Immature natural killer cell (primary cell): Measurements from ENCODE around the gene MTRF1L. TPM values are rescaled to one million over a fixed set of nuclear protein-coding genes. Genes with fewer than 3 reads are reported as not detected.
"Not testable (repeated sequence)": the region's sequence is repeated elsewhere in the genome, so short reads cannot be mapped to it uniquely, and the experiment has no call there.

Experiments used
- DNase-seq, 3 donors: peaks; one replicate each; pipeline ENCODE4 v3.0.0; 2022; ENCODE audit warnings: mixed read lengths in 1 of 3
- H3K27ac Mint-ChIP-seq, 6 donors: one replicate each; pipeline ENCODE4 v1.8.0; 2020; ENCODE audit warnings: mixed read lengths in 6 of 6, mild to moderate bottlenecking in 5 of 6, inconsistent platforms in 4 of 6, moderate library complexity in 3 of 6
- H3K27me3 Mint-ChIP-seq, 3 donors: one replicate each; pipeline ENCODE4 v1.8.0; 2020 to 2021; ENCODE audit warnings: low read depth in 3 of 3, mild to moderate bottlenecking in 3 of 3, mixed read lengths in 3 of 3, moderate library complexity in 3 of 3, inconsistent platforms in 1 of 3
- H3K36me3 Mint-ChIP-seq, 3 donors: one replicate each; pipeline ENCODE4 v1.8.0; 2020; ENCODE audit warnings: mixed read lengths in 3 of 3, inconsistent platforms in 2 of 3, mild to moderate bottlenecking in 2 of 3
- H3K4me1 Mint-ChIP-seq, 2 donors: one replicate each; pipeline ENCODE4 v1.8.0; 2020; ENCODE audit warnings: inconsistent platforms in 2 of 2, mild to moderate bottlenecking in 2 of 2, mixed read lengths in 2 of 2, moderate library complexity in 1 of 2
- H3K4me3 Mint-ChIP-seq, 5 donors: one replicate each; pipeline ENCODE4 v1.8.0; 2020; ENCODE audit warnings: mild to moderate bottlenecking in 5 of 5, mixed read lengths in 5 of 5, inconsistent platforms in 3 of 5, moderate library complexity in 3 of 5
- H3K9me3 Mint-ChIP-seq, 6 donors: one replicate each; pipeline ENCODE4 v1.8.0; 2020; ENCODE audit warnings: mild to moderate bottlenecking in 6 of 6, mixed read lengths in 6 of 6, inconsistent platforms in 4 of 6, moderate library complexity in 3 of 6
- polyA plus RNA-seq, 3 donors: library from polyadenylated mRNA; unstranded; fragments of 300-500 nt; fragmentation: Illumina TruSeq; gene quantifications; one replicate each; pipeline ENCODE4 v1.2.3, GENCODE V29; 2021

MTRF1L gene
- polyA plus RNA-seq, 3 donors from 2014 or later, result 10.4 to 17.6 (median 16.4) TPM

DNA sequence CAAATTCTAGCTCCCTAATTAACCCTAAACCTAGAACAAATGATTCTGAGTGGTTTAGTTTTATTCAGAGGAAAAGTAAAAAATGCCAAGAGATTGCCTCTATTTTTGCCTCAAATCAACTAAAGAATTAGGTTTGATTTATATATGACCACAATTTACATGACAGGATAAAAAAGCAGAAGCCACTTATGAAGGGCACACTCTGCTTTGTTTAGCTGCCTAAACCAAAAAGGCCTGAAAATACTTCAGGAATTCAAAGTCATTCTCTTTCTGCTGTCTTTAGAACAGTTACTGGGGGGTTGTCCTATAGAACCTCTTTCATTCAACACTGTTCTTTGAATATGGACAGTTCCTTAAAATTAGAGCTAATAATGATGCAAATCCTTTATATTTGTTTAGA lies 25.0 kb downstream of the MTRF1L start:
- Mint-ChIP-seq H3K4me3 (no peak overlapping the region), H3K4me1 (peaks cover 36 to 66% of the 10 kb centered on the region in 2 donors), H3K27ac (no peak overlapping the region), H3K27me3 (no peaks in the 10 kb centered on the region), H3K9me3 (no peaks in the 10 kb centered on the region), H3K36me3 (peaks cover 12 to 15% (median 13%) of the 10 kb centered on the region in 3 donors)
- DNase-seq, result no peak

DNA sequence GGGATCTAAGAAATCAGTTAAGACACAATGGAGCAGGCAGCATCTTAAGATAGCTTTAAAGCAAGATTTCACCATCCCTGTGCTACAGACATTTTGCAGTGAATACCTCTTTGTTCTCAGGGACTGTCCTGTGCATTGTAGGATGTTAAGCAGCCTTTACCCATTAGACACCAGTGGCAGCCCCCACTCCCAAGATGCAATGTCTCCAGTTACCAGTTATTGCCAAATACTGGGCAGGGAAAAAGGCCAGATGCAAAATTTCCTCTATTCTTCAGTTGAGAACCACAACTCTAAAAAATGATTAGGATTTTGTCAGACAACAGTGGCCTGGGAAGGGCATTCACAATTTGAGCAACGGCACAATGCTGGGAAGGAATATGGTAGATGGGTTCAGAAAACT lies 25.8 kb downstream of the MTRF1L start:
- H3K36me3 Mint-ChIP-seq, result peaks cover 13 to 17% (median 15%) of the 10 kb centered on the region in 3 donors
- DNase-seq, result no peak
- no peaks in the 10 kb centered on the region for H3K27me3 Mint-ChIP-seq
- no peak overlapping the region for H3K27ac Mint-ChIP-seq
- no peaks in the 10 kb centered on the region for H3K9me3 Mint-ChIP-seq
- peaks cover 32 to 66% of the 10 kb centered on the region in 2 donors for H3K4me1 Mint-ChIP-seq
- H3K4me3 Mint-ChIP-seq, result no peak overlapping the region

DNA sequence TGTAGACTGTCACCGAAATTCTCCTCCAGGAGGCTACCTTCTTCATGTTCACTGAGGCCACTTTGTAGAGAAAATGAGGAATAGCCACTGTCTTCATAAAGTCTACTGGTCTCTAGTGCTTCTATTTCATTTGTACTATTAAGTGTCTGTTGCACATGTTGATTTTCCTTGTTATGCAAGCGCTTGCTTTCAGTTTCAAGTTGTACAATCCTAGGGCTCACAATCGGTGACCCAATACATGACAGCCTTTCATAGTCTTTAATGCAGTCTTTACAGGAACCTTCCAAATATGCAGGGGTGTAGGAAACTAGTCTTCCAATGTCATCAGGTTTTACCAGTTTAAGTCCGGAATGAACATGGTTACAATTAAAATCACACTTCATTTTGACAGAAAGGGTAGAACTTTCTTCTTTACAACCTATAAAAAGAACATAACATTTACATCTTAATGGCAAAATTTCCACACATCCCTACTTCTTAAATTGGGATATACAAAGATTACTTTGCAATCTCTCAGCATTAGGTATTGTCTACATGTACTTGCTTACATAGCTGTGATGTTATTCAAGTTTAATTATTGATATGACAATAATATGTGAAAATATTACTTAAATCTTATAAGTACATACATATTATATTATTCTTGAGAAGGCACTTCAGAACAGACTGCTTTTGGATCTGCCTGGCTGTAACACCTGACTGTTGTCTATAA lies 27.1 kb downstream of the MTRF1L start:
- Mint-ChIP-seq H3K36me3 (peaks cover 23 to 28% (median 28%) of the 10 kb centered on the region in 3 donors), H3K4me3 (peak overlapping the region; percentile 5 to 67 (median 11)), H3K4me1 (peaks cover 25 to 56% of the 10 kb centered on the region in 2 donors), H3K9me3 (no peaks in the 10 kb centered on the region), H3K27ac (peak overlapping the region; percentile 17 to 77 (median 58)), H3K27me3 (no peaks in the 10 kb centered on the region)
- DNase-seq, result peak in 2 of 3 donors; percentile 12 to 14

DNA sequence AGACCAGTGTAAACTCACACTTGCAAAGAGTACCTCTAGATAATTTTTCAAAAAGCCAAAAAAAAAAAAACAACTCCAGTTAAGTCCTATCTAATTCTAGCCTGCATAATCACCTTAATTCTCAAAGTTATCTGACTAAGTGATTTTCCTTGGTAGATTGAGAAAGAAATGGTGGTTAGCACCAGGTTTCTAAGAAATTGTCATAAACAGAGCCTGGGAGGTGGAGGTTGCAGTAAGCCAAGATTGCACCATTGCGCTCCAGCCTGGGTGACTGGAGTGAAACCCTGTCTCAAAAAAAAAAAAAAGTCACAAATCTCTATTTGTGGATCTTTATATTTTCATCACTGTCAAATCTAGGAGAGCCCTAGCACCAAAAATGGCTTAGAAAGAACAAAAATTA lies 28.6 kb downstream of the MTRF1L start:
- peaks cover 4 to 8% (median 5%) of the 10 kb centered on the region in 6 donors for H3K9me3 Mint-ChIP-seq
- peaks cover 36 to 42% (median 39%) of the 10 kb centered on the region in 3 donors for H3K36me3 Mint-ChIP-seq
- no peaks in the 10 kb centered on the region for H3K27me3 Mint-ChIP-seq
- no peak overlapping the region for H3K27ac Mint-ChIP-seq
- peak overlapping the region in 1 of 5 donors; percentile 18 for H3K4me3 Mint-ChIP-seq
- peaks cover 22 to 43% of the 10 kb centered on the region in 2 donors for H3K4me1 Mint-ChIP-seq
- no peak for DNase-seq

DNA sequence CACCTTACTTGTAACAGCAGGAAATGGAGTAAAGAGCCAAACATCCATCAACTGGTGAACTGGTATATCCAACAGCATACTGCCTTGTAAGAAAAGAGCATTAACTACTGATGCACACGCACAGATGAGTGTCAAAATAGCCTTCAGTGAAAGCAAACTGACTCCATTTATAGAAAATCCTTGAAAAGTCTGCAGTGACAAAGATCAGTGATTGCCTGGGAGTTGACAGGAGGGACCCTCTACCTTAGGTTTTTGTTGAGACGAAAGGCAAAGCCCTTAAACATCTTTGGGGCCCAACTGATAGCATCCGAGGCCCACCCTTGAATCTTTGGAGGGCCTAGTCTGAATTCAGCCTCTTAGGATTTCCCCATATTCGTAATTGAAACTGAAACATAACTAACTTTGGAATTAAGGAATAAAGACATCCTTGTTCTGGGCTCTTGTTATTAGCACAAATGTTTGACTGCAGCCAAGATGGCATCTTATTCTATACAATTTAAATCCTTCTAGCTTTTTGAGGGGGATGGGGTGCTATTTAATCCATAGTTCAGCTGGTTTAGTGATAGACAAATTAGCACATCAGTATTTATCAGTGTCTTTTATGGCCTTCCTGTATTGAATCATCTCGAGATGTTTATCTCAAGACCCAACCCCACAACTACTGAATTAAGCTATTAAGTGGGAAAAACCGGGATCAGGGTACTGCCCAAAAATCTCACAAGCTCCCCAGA lies 32.7 kb downstream of the MTRF1L start:
- DNase-seq, result no peak
- no peak overlapping the region for H3K4me3 Mint-ChIP-seq
- H3K27me3 Mint-ChIP-seq, result peaks cover 0 to 5% (median 0%) of the 10 kb centered on the region in 3 donors
- peaks cover 38 to 47% (median 47%) of the 10 kb centered on the region in 3 donors for H3K36me3 Mint-ChIP-seq
- H3K4me1 Mint-ChIP-seq, result peaks cover 8 to 20% of the 10 kb centered on the region in 2 donors
- H3K9me3 Mint-ChIP-seq, result peaks cover 11 to 33% (median 28%) of the 10 kb centered on the region in 6 donors
- H3K27ac Mint-ChIP-seq, result no peak overlapping the region

DNA sequence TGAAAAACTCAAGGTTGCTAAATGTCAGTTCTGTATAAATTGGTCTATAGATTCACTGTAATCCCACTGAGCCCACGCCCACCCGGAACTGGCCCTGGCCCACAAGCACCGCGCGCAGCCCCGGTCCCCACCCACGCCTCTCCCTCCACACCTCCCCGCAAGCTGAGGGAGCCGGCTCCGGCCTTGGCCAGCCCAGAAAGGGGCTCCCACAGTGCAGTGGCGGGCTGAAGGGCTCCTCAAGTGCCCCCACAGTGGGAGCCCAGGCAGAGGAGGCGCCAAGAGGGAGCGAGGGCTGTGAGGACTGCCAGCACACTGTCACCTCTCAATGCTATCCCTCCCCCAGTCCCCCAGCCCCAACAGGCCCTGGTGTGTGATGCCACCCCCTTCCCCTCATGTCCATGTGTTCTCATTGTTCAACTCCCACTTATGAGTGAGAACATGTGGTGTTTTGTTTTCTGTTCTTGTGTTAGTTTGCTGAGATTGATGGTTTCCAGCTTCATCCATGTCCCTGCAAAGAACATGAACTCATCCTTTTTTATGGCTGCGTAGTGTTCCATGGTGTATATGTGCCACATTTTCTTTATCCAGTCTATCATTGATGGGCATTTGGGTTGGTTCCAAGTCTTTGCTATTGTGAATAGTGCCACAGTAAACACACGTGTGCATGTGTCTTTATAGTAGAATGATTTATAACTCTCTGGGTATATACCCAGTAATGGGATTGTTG lies 36.2 kb downstream of the MTRF1L start:
- not testable (repeated sequence) for H3K27me3 Mint-ChIP-seq, H3K27ac Mint-ChIP-seq, H3K4me3 Mint-ChIP-seq, H3K4me1 Mint-ChIP-seq, DNase-seq
- H3K9me3 Mint-ChIP-seq, result peaks cover 15 to 33% (median 28%) of the 10 kb centered on the region in 6 donors
- H3K36me3 Mint-ChIP-seq, result peaks cover 27 to 33% (median 32%) of the 10 kb centered on the region in 3 donors

DNA sequence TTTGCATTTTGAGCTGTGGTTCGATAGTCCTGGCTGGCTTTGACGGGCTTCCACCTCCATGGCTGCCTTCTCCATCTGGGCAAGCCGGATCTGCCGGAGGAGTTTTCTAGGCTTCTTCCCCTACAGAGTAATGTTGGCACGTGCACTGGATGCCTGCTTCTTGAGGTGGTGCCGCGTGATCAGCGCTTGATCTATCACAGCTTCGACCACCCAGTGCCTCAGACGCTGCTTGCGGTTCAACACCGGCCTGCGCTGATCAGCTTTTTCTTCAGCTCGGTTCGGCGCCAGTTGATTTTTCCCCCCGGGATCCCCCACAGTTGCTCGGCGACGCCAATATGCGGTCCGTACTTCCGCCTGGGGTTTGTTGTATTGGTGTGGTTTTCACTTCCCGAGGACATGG lies 43.2 kb downstream of the MTRF1L start:
- Mint-ChIP-seq H3K27me3 (peaks cover 2 to 13% (median 5%) of the 10 kb centered on the region in 3 donors), H3K4me1 (no peaks in the 10 kb centered on the region), H3K27ac (no peak overlapping the region), H3K9me3 (peaks cover 0 to 3% (median 0%) of the 10 kb centered on the region in 6 donors), H3K4me3 (no peak overlapping the region), H3K36me3 (no peaks in the 10 kb centered on the region)
- no peak for DNase-seq

DNA sequence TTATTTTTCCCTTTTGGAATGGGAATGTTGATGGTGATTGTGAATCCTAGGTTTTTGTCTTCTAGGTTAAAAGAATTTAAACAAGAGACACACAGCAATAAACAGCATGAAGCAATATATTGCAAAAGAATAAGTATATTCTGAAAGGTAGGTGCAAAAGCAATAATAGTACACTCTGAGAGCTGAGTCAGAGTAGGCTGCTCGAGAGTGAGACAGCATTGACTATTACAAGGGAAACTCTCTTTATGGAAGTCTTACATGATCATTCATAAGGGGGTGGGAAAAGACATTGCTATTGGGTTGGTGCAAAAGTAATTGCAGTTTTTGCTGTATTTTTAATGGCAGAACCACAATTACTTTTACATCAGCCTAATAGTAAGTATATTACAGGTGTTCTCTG lies 44.7 kb downstream of the MTRF1L start:
- no peak for DNase-seq
- Mint-ChIP-seq H3K4me3 (no peak overlapping the region), H3K9me3 (no peaks in the 10 kb centered on the region), H3K36me3 (no peaks in the 10 kb centered on the region), H3K4me1 (no peaks in the 10 kb centered on the region), H3K27ac (no peak overlapping the region), H3K27me3 (peaks cover 0 to 11% (median 5%) of the 10 kb centered on the region in 3 donors)

DNA sequence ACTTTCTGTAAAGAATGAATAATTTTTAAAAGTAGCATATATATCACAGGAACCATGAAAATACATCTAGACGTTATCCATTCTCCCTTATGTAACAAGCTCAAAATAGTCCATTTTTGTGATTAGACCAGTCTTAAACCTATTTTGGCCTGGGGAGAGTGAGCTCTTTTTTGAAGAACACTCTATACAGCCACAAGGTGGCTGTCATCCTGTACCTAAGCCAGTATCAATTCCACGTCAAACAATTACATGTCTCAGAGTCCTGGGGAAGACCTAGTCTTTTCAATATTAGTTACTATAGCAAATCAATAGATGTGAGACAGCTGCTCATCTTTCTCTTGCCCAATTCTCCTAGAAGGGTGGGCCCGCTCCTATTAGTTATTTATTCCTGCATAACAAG lies 48.1 kb downstream of the MTRF1L start:
- no peak overlapping the region for H3K4me3 Mint-ChIP-seq
- DNase-seq, result no peak
- H3K36me3 Mint-ChIP-seq, result no peaks in the 10 kb centered on the region
- no peak overlapping the region for H3K27ac Mint-ChIP-seq
- no peaks in the 10 kb centered on the region for H3K9me3 Mint-ChIP-seq
- no peaks in the 10 kb centered on the region for H3K4me1 Mint-ChIP-seq
- peaks cover 0 to 10% (median 5%) of the 10 kb centered on the region in 3 donors for H3K27me3 Mint-ChIP-seq

DNA sequence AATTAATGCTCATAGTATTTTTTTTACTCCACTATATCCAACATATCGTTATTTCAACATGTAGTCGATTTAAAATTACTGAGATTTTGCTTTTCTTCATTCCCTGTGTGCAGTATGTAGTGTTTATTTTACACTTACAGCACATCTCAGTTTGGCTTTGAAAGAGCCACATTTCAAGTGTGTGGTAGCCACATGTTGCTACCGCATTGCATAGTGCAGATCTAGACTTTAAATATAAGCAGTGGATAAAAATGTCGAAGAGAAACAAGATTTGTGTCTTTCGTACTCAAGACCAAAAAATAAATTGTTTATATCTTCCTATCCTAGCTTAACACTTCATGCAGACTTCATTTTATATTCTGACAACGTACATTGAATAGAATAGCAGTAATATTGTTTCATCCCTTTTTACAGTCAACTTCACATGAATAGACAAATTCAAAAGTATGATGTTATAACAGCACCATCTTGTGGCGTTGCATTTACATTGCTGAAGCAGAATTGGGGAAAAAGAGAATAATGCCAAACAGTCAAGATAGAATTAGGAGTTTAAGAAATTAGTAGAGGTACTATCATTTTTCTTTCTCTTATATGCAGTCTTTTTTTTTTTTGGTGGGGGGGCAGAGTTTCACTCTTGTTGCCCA lies 49.5 kb downstream of the MTRF1L start:
- Mint-ChIP-seq H3K27me3 (peaks cover 0 to 12% (median 7%) of the 10 kb centered on the region in 3 donors), H3K36me3 (no peaks in the 10 kb centered on the region), H3K27ac (no peak overlapping the region), H3K4me1 (peaks cover 1 to 5% of the 10 kb centered on the region in 2 donors), H3K4me3 (no peak overlapping the region), H3K9me3 (no peaks in the 10 kb centered on the region)
- DNase-seq, result no peak

DNA sequence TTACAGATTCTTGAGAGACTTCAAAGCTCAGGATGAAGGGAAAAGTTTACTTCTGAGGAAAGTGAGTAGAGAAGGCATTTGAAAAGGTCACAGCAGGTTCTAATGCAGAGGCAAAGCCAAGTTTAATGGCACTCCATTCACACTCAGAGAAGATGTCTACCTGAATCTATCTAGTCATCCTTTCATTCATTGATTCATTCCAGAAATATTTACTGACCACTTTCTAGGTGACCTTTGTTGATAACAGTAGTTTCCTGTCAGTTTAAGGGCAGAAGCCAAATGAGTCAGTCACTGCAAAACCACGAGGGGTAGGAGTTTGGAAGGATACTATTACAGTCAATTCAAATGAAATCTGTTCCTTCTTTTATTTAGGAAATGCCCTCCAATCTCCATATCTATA lies 50.5 kb downstream of the MTRF1L start:
- peaks cover 0 to 14% (median 7%) of the 10 kb centered on the region in 3 donors for H3K27me3 Mint-ChIP-seq
- no peaks in the 10 kb centered on the region for H3K9me3 Mint-ChIP-seq
- DNase-seq, result no peak
- no peak overlapping the region for H3K4me3 Mint-ChIP-seq
- H3K36me3 Mint-ChIP-seq, result no peaks in the 10 kb centered on the region
- H3K4me1 Mint-ChIP-seq, result peaks cover 1 to 8% of the 10 kb centered on the region in 2 donors
- no peak overlapping the region for H3K27ac Mint-ChIP-seq

DNA sequence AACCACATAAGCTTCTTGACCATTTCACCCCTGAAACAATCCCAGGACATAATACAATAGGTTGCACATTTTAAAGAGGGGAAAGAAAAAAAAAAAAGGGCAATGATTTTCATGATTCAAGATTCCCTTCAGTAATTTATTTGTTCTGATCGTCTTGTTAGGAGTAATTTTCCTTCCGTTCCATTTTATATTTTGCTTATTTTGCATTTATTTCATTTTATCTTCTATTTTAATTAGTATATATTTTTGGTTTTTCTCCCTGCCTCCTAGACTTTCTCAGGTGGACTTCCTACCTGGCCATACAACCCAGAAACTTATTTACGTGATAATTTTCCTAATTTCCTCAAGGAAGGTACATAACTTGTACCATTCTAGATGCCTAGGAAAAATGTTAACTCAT lies 52.3 kb downstream of the MTRF1L start:
- Mint-ChIP-seq H3K4me3 (no peak overlapping the region), H3K27me3 (peaks cover 2 to 10% (median 9%) of the 10 kb centered on the region in 3 donors), H3K4me1 (peaks cover 1 to 8% of the 10 kb centered on the region in 2 donors), H3K27ac (no peak overlapping the region), H3K36me3 (no peaks in the 10 kb centered on the region), H3K9me3 (no peaks in the 10 kb centered on the region)
- DNase-seq, result no peak

DNA sequence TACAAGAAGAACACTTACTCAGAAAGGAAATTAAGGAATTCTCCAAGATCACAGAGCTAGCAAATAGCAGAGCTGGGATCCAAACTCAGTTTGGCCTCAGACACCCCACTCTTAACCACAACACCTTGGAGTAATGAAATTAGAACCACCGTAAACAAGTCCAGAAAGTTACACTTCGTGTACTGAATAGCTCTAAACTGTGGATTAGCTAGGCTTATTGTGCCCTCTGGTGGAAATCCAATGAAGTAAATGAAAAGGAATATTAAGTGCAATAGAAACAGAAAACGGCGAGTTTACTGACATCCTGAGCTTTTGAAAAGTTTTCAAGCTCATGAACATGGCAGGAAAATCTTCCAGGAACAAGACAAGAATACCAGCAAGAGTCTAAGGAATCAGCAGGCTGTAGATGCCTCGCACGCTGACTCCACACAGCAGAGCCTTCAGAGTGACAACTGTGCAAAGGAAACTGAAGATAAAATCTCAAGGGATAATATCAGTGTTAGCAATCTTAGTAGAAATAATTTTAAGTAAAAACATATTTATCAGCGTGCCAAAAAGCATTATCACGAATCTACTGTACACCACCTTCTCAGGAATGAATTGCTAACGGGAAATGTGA lies 54.2 kb downstream of the MTRF1L start:
- Mint-ChIP-seq H3K36me3 (no peaks in the 10 kb centered on the region), H3K27ac (no peak overlapping the region), H3K4me3 (peak overlapping the region in 1 of 5 donors; percentile 64), H3K9me3 (no peaks in the 10 kb centered on the region), H3K4me1 (peaks cover 1 to 8% of the 10 kb centered on the region in 2 donors), H3K27me3 (peaks cover 2 to 11% (median 10%) of the 10 kb centered on the region in 3 donors)
- peak; percentile 9 to 33 (median 18) for DNase-seq
